HG03457 (cell line): ENCODE data around the gene KRTAP3-1.
"Not testable (repeated sequence)": the region's sequence is repeated elsewhere in the genome, so short reads cannot be mapped to it uniquely, and the experiment has no call there.

Experiments used
- ATAC-seq: cut with Tn5 transposase; IDR thresholded peaks from one replicate; pipeline ENCODE4 v1.9.1; 2021; ENCODE audit warnings: moderate number of reproducible peaks; ENCODE audit not compliant: unreplicated experiment

The KRTAP3-1 gene

GRCh38 chr17:41008811-41009210 is at the start of gene KRTAP3-1:
Gene KRTAP3-1, minus strand, starts transcription at chr17:41009128. Its CDS starts 54 bp downstream, at chr17:41009074.
- ATAC-seq = no peak

GRCh38 chr17:41057547-41057946 is 48.6 kb upstream of the KRTAP3-1 start:
- ATAC-seq = no peak

GRCh38 chr17:41055130-41055529 is 46.2 kb upstream of the KRTAP3-1 start, which contains the start of gene KRTAP2-2:
Gene KRTAP2-2, minus strand, starts transcription at chr17:41055230. Its CDS starts 19 bp downstream, at chr17:41055211.
- ATAC-seq = not testable (repeated sequence)

- not testable (repeated sequence) for ATAC-seq
Observed at GRCh38 chr17:41054556-41054955, 45.6 kb upstream of the KRTAP3-1 start.

- no peak for ATAC-seq
Observed at GRCh38 chr17:41054025-41054424, 45.1 kb upstream of the KRTAP3-1 start.

GRCh38 chr17:41052566-41052965 is 43.6 kb upstream of the KRTAP3-1 start:
- no peak for ATAC-seq

GRCh38 chr17:41049110-41049509 is 40.2 kb upstream of the KRTAP3-1 start:
- ATAC-seq = no peak

- no peak for ATAC-seq
Observed at GRCh38 chr17:41048441-41048840, 39.5 kb upstream of the KRTAP3-1 start.

- not testable (repeated sequence) for ATAC-seq
Observed at GRCh38 chr17:41046735-41047465, 38.0 kb upstream of the KRTAP3-1 start, which contains the start of gene KRTAP2-1. Gene KRTAP2-1, minus strand, starts transcription at chr17:41047316. Its CDS starts 49 bp downstream, at chr17:41047267.

GRCh38 chr17:41042953-41043352 is 34.0 kb upstream of the KRTAP3-1 start:
- ATAC-seq = no peak

- ATAC-seq = not testable (repeated sequence)
Observed at GRCh38 chr17:41040783-41041571, 32.0 kb upstream of the KRTAP3-1 start, which contains the start of gene KRTAP1-1. Gene KRTAP1-1, minus strand, starts transcription at chr17:41041450. Its CDS starts 53 bp downstream, at chr17:41041397.

- ATAC-seq = no peak
Observed at GRCh38 chr17:41037853-41038350, 29.0 kb upstream of the KRTAP3-1 start.

GRCh38 chr17:41034346-41034935 is 25.5 kb upstream of the KRTAP3-1 start, which contains the start of gene KRTAP1-3:
Gene KRTAP1-3, minus strand, starts transcription at chr17:41034874. Its CDS starts 53 bp downstream, at chr17:41034821.
- not testable (repeated sequence) for ATAC-seq

- no peak for ATAC-seq
Observed at GRCh38 chr17:41029633-41030245, 20.8 kb upstream of the KRTAP3-1 start, which contains the start of gene KRTAP1-4. Gene KRTAP1-4, minus strand, starts transcription at chr17:41030195. Its CDS starts 117 bp downstream, at chr17:41030078.

GRCh38 chr17:41026715-41027471 is 18.0 kb upstream of the KRTAP3-1 start, which contains the start of gene KRTAP1-5:
Gene KRTAP1-5, minus strand, starts transcription at chr17:41027208. Its CDS starts 53 bp downstream, at chr17:41027155.
- no peak for ATAC-seq

- ATAC-seq = no peak
Observed at GRCh38 chr17:41024697-41025096, 15.8 kb upstream of the KRTAP3-1 start.

- no peak for ATAC-seq
Observed at GRCh38 chr17:41020336-41020735, 11.4 kb upstream of the KRTAP3-1 start.

- no peak for ATAC-seq
Observed at GRCh38 chr17:41019415-41019814, 10.5 kb upstream of the KRTAP3-1 start.

- no peak for ATAC-seq
Observed at GRCh38 chr17:41018541-41018940, 9.6 kb upstream of the KRTAP3-1 start.
